Cardiac fibroblast (primary cell): Measurements from ENCODE around the gene TDRD9.

Experiments used
- DNase-seq, 2 donors: peaks; one replicate each; pipeline versions ENCODE4 v3.0.0 to v3.0.0-alpha.2; 2010; ENCODE audit warnings: low read depth in 2 of 2
- H3K4me3 ChIP-seq, 2 donors: replicated peaks in 1 of 2; 1 replicate in 1 of 2; 2 replicates in 1 of 2; pipeline ENCODE4 v1.5.1; 2011; ENCODE audit warnings: low read depth in 2 of 2, low read length in 2 of 2, mild to moderate bottlenecking in 2 of 2, moderate library complexity in 1 of 2
- TF ChIP-seq, protein P1 (sequence below): IDR thresholded peaks from one replicate; pipeline ENCODE4 v1.5.1; 2011; ENCODE audit warnings: low read depth, mild to moderate bottlenecking, low read length, inconsistent platforms

Gene TDRD9, protein sequence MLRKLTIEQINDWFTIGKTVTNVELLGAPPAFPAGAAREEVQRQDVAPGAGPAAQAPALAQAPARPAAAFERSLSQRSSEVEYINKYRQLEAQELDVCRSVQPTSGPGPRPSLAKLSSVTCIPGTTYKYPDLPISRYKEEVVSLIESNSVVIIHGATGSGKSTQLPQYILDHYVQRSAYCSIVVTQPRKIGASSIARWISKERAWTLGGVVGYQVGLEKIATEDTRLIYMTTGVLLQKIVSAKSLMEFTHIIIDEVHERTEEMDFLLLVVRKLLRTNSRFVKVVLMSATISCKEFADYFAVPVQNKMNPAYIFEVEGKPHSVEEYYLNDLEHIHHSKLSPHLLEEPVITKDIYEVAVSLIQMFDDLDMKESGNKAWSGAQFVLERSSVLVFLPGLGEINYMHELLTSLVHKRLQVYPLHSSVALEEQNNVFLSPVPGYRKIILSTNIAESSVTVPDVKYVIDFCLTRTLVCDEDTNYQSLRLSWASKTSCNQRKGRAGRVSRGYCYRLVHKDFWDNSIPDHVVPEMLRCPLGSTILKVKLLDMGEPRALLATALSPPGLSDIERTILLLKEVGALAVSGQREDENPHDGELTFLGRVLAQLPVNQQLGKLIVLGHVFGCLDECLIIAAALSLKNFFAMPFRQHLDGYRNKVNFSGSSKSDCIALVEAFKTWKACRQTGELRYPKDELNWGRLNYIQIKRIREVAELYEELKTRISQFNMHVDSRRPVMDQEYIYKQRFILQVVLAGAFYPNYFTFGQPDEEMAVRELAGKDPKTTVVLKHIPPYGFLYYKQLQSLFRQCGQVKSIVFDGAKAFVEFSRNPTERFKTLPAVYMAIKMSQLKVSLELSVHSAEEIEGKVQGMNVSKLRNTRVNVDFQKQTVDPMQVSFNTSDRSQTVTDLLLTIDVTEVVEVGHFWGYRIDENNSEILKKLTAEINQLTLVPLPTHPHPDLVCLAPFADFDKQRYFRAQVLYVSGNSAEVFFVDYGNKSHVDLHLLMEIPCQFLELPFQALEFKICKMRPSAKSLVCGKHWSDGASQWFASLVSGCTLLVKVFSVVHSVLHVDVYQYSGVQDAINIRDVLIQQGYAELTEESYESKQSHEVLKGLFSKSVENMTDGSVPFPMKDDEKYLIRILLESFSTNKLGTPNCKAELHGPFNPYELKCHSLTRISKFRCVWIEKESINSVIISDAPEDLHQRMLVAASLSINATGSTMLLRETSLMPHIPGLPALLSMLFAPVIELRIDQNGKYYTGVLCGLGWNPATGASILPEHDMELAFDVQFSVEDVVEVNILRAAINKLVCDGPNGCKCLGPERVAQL (N-terminal part only)

DNA sequence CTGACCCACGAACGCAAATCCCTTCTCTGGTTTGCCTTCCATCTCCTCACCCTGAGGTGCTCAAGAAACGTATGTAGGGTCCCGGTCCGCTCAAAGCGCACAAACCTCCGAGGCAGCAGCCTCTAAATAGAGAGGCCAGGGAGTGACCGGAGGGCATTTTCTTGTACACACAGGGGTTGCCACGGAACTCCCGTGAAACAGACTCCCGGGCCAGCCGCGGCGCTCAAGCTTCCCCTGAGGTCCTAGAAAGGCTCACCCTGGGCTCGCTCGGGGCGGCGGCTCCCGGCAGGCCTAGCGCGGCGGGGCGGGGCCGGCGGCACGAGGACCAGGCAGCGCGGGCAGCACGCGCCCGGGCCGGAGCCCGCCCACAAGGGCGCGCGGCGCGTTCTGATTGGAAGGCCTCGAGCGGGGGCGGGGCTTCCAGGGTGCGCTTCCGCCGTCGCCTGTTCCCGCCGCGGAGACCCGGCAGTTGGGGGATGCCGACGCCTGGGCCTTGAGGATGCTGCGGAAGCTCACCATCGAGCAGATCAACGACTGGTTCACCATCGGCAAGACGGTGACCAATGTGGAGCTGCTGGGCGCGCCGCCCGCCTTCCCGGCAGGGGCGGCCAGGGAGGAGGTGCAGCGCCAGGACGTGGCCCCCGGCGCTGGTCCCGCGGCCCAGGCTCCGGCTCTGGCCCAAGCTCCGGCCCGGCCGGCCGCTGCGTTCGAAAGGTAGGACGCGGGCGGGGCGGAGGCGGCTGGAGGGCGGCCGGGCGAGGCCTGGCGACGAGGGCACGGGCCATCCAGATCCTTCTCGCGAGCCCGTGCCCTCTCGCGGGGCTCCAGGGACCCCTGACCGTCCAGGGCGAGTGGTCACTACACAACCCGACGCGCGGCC is at the start of gene TDRD9:
TDRD9 (plus strand) TSS at position 446 of the 880 bp plus-strand sequence; CDS start at position 500, 54 bp downstream.
- no peak for DNase-seq
- no peak within 1 kb of the TSS for H3K4me3 ChIP-seq
- TF ChIP-seq, protein P1, sequence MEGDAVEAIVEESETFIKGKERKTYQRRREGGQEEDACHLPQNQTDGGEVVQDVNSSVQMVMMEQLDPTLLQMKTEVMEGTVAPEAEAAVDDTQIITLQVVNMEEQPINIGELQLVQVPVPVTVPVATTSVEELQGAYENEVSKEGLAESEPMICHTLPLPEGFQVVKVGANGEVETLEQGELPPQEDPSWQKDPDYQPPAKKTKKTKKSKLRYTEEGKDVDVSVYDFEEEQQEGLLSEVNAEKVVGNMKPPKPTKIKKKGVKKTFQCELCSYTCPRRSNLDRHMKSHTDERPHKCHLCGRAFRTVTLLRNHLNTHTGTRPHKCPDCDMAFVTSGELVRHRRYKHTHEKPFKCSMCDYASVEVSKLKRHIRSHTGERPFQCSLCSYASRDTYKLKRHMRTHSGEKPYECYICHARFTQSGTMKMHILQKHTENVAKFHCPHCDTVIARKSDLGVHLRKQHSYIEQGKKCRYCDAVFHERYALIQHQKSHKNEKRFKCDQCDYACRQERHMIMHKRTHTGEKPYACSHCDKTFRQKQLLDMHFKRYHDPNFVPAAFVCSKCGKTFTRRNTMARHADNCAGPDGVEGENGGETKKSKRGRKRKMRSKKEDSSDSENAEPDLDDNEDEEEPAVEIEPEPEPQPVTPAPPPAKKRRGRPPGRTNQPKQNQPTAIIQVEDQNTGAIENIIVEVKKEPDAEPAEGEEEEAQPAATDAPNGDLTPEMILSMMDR: no peak

DNA sequence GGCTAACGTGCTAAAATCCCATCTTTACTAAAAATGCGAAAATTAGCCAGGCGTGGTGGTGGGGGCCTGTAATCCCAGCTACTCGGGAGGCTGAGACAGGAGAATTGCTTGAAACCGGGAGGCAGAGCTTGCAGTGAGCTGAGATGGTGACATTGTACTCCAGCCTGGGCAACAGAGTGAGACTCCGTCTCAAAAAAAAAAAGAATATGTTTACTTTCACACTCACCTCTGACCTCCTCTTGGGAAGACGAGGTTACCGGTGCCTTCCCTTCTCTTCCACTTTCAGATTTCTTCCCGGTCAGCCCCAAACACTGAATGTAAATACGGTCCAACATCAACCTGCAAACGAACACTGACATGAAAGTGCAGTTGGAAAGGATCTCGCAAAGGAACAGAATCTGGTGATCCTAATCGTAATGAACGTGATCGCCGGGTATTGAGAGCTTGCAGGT is 49.1 kb upstream of the TDRD9 start:
- TF ChIP-seq, protein P1: no peak
- DNase-seq: no peak
- no peak overlapping the region for H3K4me3 ChIP-seq

DNA sequence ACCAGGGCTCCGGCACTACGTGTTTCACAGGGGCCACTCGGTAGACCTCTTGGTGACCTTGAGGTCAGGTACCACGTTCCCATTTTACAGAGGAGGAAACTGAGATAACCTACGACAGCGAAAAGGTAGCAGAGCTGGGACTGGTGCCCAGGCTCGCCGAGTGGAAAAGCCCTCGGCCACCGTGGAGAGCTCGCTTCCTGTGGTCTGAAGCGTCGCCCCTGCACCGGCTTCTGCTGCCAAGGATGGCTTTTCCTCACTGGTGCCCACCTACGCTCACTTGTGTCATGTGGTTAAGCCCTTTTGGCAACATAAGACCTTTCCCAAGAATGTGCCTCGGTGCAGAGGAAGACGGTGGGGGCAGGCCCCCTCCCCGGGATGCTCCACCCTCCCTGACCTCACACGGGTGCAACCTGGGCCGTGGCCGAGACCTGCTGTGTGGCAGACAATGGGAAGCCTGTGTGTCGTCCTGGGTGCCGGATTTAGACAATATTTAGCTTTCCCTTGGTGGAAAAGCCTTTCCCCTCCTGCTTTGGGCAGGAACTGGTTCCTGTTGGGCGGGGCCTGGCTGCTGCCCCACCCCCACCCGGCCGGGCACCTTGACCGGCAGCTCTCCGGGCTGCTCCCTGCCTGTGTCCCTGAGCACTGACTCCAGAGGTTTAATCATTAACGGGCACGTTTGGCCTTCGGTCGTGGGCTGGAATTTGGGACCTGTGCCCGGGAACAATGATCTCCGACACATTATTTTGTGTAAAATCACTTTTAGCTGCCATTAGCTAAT is 48.5 kb upstream of the TDRD9 start:
- TF ChIP-seq, protein P1: no peak
- peak overlapping the region; percentile 16 to 18 for H3K4me3 ChIP-seq
- DNase-seq: peak; percentile 4 to 59

DNA sequence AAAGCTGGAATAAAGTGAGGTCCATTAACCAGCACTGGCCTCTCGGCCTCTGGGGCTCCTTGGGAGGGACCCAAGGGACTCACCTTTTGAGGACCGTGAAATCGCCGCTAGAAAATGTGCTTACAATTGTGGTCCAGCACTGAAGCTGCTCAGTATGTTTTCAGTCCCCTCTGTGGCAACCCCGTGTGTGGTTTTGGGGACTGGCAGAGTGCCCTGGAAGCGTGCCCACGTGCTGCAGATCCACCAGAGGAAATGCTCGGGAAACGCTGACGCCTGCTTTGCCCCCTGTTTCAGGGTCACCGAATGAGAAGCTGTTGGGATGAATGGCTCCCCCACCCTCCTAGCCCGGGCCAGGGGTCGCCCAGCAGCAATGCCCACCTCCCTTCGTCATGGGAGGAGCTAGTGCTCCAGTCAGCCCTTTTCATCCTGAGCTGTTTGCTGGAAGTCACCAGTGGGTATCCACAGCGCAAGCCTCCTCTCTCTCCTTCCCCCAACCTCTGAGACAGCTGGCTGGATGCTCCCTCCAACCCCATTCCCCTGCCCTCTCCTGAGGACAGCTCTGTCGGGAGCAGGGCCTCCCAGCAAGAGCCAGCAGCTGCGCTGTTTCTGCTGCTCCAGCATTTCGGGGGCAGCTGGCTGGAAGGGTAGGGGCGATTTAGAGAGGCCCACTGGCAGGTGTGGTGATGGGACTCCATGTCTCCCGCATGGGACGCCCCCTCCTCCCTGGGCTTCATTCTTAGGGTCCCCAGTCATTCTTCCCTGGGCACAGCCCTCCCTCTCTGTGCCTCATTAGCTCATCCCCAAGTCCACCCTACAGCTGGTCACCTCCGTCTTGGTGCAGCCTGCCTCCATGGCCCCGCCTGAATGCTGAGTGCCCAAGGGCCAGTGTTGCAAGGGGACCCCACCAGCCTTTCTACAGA is 47.6 kb upstream of the TDRD9 start:
- H3K4me3 ChIP-seq: peak overlapping the region; percentile 16 to 18
- DNase-seq: peak; percentile 61 to 88
- TF ChIP-seq, protein P1: no peak
